IMR-90 (cell line): ENCODE results near the gene CLDN8. TPM values are rescaled to one million over a fixed set of nuclear protein-coding genes. Genes with fewer than 3 reads are reported as not detected.

ENCODE experiments used
- ATAC-seq: fragments of 200-7000 bp; cut with Tn5 transposase; 2 replicates; pipeline ENCODE4 v1.9.1; 2020; ENCODE audit warnings: low read depth, mild to moderate bottlenecking, moderate library complexity
- BruUV-seq: library from RNA; stranded (reverse); fragments of 400-500 nt; replicated peaks from 2 replicates; lab custom pipeline; 2021; lab: Mats Ljungman, UMichigan
- CTCF ChIA-PET: fragments of 300-600 bp; formaldehyde crosslinking; extraction: SDS; loops from one replicate; lab custom pipeline; 2021; ENCODE audit warnings: antibody characterized with exemption; lab: Yijun Ruan, JAX
- POLR2A ChIA-PET: fragments of 300-600 bp; sonication (Branson Sonifier 250); formaldehyde crosslinking; loops from one replicate; lab custom pipeline; 2022; ENCODE audit warnings: antibody characterized with exemption; ENCODE audit not compliant: unreplicated experiment; lab: Charles Lee
- DNase-seq: peaks from one replicate; pipeline ENCODE4 v3.0.0; 2013
- H2AFZ ChIP-seq: replicated peaks from 2 replicates; pipeline ENCODE3; 2013; ENCODE audit warnings: low read length, mild to moderate bottlenecking; ENCODE audit not compliant: poor library complexity
- H2AK5ac ChIP-seq: 2 replicates; pipeline ENCODE4 v1.6.1; 2013; ENCODE audit warnings: low read depth, low read length, inconsistent platforms
- H2AK9ac ChIP-seq: replicated peaks from 2 replicates; pipeline ENCODE3; 2013; ENCODE audit warnings: mild to moderate bottlenecking, low read depth, low read length, moderate library complexity; ENCODE audit not compliant: poor library complexity
- H2BK120ac ChIP-seq: 2 replicates; pipeline ENCODE4 v1.6.1; 2013; ENCODE audit warnings: low read depth, low read length, inconsistent platforms
- H2BK15ac ChIP-seq: 3 replicates; pipeline ENCODE4 v1.6.1; 2013; ENCODE audit warnings: low read depth, low read length, inconsistent platforms
- H2BK20ac ChIP-seq: 2 replicates; pipeline ENCODE4 v1.6.1; 2013; ENCODE audit warnings: low read depth, mild to moderate bottlenecking, inconsistent platforms, low read length, moderate library complexity
- H2BK5ac ChIP-seq: 2 replicates; pipeline ENCODE4 v1.6.1; 2013; ENCODE audit warnings: mild to moderate bottlenecking, low read depth, low read length, inconsistent platforms; ENCODE audit not compliant: poor library complexity, severe bottlenecking
- H3K14ac ChIP-seq: replicated peaks from 2 replicates; pipeline ENCODE4 v1.6.1; 2013; ENCODE audit warnings: low read depth, low read length, inconsistent platforms
- H3K18ac ChIP-seq: 2 replicates; pipeline ENCODE4 v1.6.1; 2013; ENCODE audit warnings: low read depth, low read length, control low read depth
- H3K23ac ChIP-seq: 2 replicates; pipeline ENCODE4 v1.6.1; 2013; ENCODE audit warnings: low read depth, low read length, inconsistent platforms
- H3K27ac ChIP-seq: 2 replicates; pipeline ENCODE4 v1.5.1; 2013; ENCODE audit warnings: mild to moderate bottlenecking, control low read depth, low read length; ENCODE audit not compliant: insufficient read depth
- H3K27me3 ChIP-seq: 2 replicates; pipeline ENCODE4 v1.6.1; 2013; ENCODE audit warnings: low read length; ENCODE audit not compliant: control insufficient read depth, insufficient read depth
- H3K36me3 ChIP-seq: 2 replicates; pipeline ENCODE4 v1.6.1; 2013; ENCODE audit warnings: low read length, mixed read lengths; ENCODE audit not compliant: control insufficient read depth, insufficient read depth
- H3K4ac ChIP-seq: 2 replicates; pipeline ENCODE4 v1.6.1; 2013; ENCODE audit warnings: low read depth, low read length, inconsistent platforms
- H3K4me1 ChIP-seq: 2 replicates; pipeline ENCODE4 v1.6.1; 2013; ENCODE audit warnings: low read length, mixed read lengths; ENCODE audit not compliant: control insufficient read depth, insufficient read depth
- H3K4me2 ChIP-seq: 2 replicates; pipeline ENCODE4 v1.6.1; 2013; ENCODE audit warnings: low read depth, mild to moderate bottlenecking, control low read depth, low read length, moderate library complexity
- H3K4me3 ChIP-seq: 2 replicates; pipeline ENCODE4 v1.5.1; 2013; ENCODE audit warnings: low read depth, mild to moderate bottlenecking, control low read depth, low read length, moderate library complexity; ENCODE audit not compliant: insufficient read depth
- H3K56ac ChIP-seq: 2 replicates; pipeline ENCODE4 v1.6.1; 2013; ENCODE audit warnings: low read length, inconsistent platforms; ENCODE audit not compliant: insufficient read depth; ENCODE audit errors: extremely low read depth
- H3K79me1 ChIP-seq, 2 experiments: 2 replicates each; pipeline ENCODE4 v1.6.1; 2013; ENCODE audit warnings: low read length in 2 of 2, inconsistent platforms in 1 of 2, low read depth in 1 of 2
- H3K9ac ChIP-seq: 2 replicates; pipeline ENCODE4 v1.6.1; 2013; ENCODE audit warnings: low read depth, low read length, control low read depth
- H3K9me1 ChIP-seq: 2 replicates; pipeline ENCODE4 v1.6.1; 2013; ENCODE audit warnings: low read length, inconsistent platforms; ENCODE audit not compliant: insufficient read depth
- H3K9me3 ChIP-seq: 2 replicates; pipeline ENCODE4 v1.6.1; 2013; ENCODE audit warnings: low read length; ENCODE audit not compliant: control insufficient read depth, insufficient read depth
- H4K20me1 ChIP-seq: 2 replicates; pipeline ENCODE4 v1.6.1; 2013; ENCODE audit warnings: low read length, inconsistent platforms; ENCODE audit not compliant: insufficient read depth
- H4K5ac ChIP-seq: 2 replicates; pipeline ENCODE4 v1.6.1; 2013; ENCODE audit warnings: mild to moderate bottlenecking, low read depth, low read length, control low read depth
- H4K8ac ChIP-seq, 2 experiments: 2 replicates each; pipeline ENCODE4 v1.6.1; 2013; ENCODE audit warnings: low read depth in 2 of 2, low read length in 2 of 2, control low read depth in 1 of 2, inconsistent platforms in 1 of 2
- H4K91ac ChIP-seq: 2 replicates; pipeline ENCODE4 v1.6.1; 2013; ENCODE audit warnings: low read depth, low read length, inconsistent platforms; ENCODE audit not compliant: insufficient read depth
- BHLHE40 ChIP-seq: fragments of 150-350 bp; IDR thresholded peaks from 2 replicates; pipeline ENCODE4 v1.6.1; 2016; ENCODE audit warnings: mild to moderate bottlenecking, low read depth, low read length
- SMC3 ChIP-seq: fragments of 150-350 bp; IDR thresholded peaks from 2 replicates; pipeline ENCODE4 v1.6.1; 2016; ENCODE audit warnings: low read depth, mild to moderate bottlenecking, antibody characterized with exemption, low read length, moderate library complexity
- WGBS, 2 experiments: methylation state at CpG; one replicate each; pipeline versions ENCODE4 v1.1.5 to v1.1.7; 2013; ENCODE audit warnings: missing lambda C conversion rate in 2 of 2; ENCODE audit not compliant: insufficient read length in 1 of 2; ENCODE audit errors: extremely low coverage in 2 of 2; 5-methylcytosine and 5-hydroxymethylcytosine counted together
- dilution Hi-C: fragments of 300-500 bp; cut with HindIII; formaldehyde crosslinking; loops from one replicate; pipeline ENCODE4 v1.14.3; 2018; ENCODE audit warnings: low sequenced_read_pairs; ENCODE audit not compliant: unreplicated experiment
- in situ Hi-C: fragments of 300-500 bp; cut with MboI; formaldehyde crosslinking; loops from 3 replicates; pipeline ENCODE4 v1.14.3; 2019; ENCODE audit warnings: low sequenced_read_pairs, inconsistent platforms, mixed read lengths
- intact Hi-C: fragments of 100-400 bp; cut with micrococcal nuclease; formaldehyde crosslinking; loops from 2 replicates; pipeline ENCODE4 v1.10.0; 2022
- polyA plus RNA-seq, 3 experiments: library from polyadenylated mRNA; depleted of rRNA; stranded (reverse); fragments of >200 nt; gene quantifications; 2 replicates each; pipeline ENCODE4 v1.2.3, GENCODE V29; 2012; ENCODE audit warnings: low replicate concordance in 1 of 3
- total RNA-seq: library from RNA; depleted of rRNA; stranded (reverse); fragments of >200 nt; gene quantifications from 2 replicates; pipeline ENCODE4 v1.2.3, GENCODE V29; 2012

The CLDN8 gene
- total and polyA plus RNA-seq, 2 of the 4 experiments (the other 2 are of a cell fraction): not detected

DNA sequence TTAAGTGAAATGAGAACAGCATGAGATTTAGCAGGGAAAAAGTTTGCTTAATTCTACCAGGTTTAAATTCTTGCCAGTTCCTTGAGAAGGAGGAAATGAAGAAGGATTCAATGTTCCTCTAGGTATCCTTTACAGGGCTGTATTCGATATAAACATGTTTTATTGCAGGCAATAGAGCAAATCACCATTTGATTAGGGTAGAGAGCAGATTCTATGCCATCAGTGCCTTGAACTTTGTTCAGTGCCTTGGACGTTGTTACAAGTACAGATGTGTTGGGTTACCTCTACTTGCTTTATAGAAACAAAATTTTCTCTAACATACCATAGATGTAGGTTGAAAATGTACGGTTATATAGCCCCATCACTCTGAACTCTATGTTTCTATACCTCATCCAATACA lies 18.2 kb upstream of the CLDN8 start:
- H3K36me3 ChIP-seq: no peaks in the 10 kb centered on the region
- H2AK9ac ChIP-seq: no peak overlapping the region
- H3K4me1 ChIP-seq: no peaks in the 10 kb centered on the region
- H2BK20ac ChIP-seq: no peak overlapping the region
- H4K8ac ChIP-seq: no peak overlapping the region
- H3K14ac ChIP-seq: no peak overlapping the region
- no peak for ATAC-seq
- in situ Hi-C loops (no loop called here), intact Hi-C loops (no loop called here), dilution Hi-C loops (no loop called here)
- ChIA-PET CTCF (no interaction called here), POLR2A (no interaction called here)
- no CpG with 5 or more reads among the region's 3 CpGs for WGBS, 2 experiments
- no peak overlapping the region for H2BK5ac ChIP-seq
- H3K4ac ChIP-seq: no peak overlapping the region
- H3K4me3 ChIP-seq: no peak overlapping the region
- H3K9me1 ChIP-seq: no peaks in the 10 kb centered on the region
- H3K79me1 ChIP-seq: no peaks in the 10 kb centered on the region
- H3K56ac ChIP-seq: no peak overlapping the region
- H2AFZ ChIP-seq: no peak overlapping the region
- no peak overlapping the region for H2BK120ac ChIP-seq
- BruUV-seq: no TSS peak
- no peak overlapping the region for H3K23ac ChIP-seq
- H3K9me3 ChIP-seq: peaks cover 2% of the 10 kb centered on the region; the same call in 1 of the 2 replicates
- no peaks in the 10 kb centered on the region for H3K27me3 ChIP-seq
- H3K4me2 ChIP-seq: no peak overlapping the region
- no peak overlapping the region for H2BK15ac ChIP-seq
- no peak overlapping the region for H4K91ac ChIP-seq
- TF ChIP-seq BHLHE40 (no peak), SMC3 (no peak)
- no peak overlapping the region for H3K18ac ChIP-seq
- no peak overlapping the region for H3K27ac ChIP-seq
- no peaks in the 10 kb centered on the region for H4K20me1 ChIP-seq
- H4K5ac ChIP-seq: no peak overlapping the region
- no peak overlapping the region for H2AK5ac ChIP-seq
- no peak overlapping the region for H3K9ac ChIP-seq
- no peak for DNase-seq
